ENCODE measurements around the gene NCOA6. TPM values are rescaled to one million over a fixed set of nuclear protein-coding genes. Genes with fewer than 3 reads are reported as not detected.

NCOA6 gene
- total and polyA plus RNA-seq, 7 experiments from 2014 or later, result 4.6 to 31.9 (median 26.5) TPM

- H3K36me3 ChIP-seq (ENCODE audit: control insufficient read depth in 2 of 3, insufficient read depth in 3 of 3, low read length in 3 of 3), result peaks cover 0 to 16% (median 0%) of the 10 kb centered on the region in 3 experiments
- ChIA-PET CTCF (interaction anchor here (1.0 kb wide), 1 partner anchor 398 kb away, joined by 4 read pairs; no protein-coding TSS in a partner anchor), POLR2A (interaction anchor here (0.6 to 1.2 kb wide), 2 partner anchors 34 to 1698 kb away, joined by 3 to 5 read pairs; partner anchors contain the start of gene PIGU)
- H3K4me3 ChIP-seq (ENCODE audit: low read length), result no peak overlapping the region
- H3K27ac Mint-ChIP-seq, result peak overlapping the region in 5 of 9 donors; percentile 25 to 96 (median 77)
- H3K4me3 Mint-ChIP-seq, result peak overlapping the region; percentile 14 to 95 (median 88)
- peaks cover 0 to 9% (median 0%) of the 10 kb centered on the region in 5 donors for H3K27me3 Mint-ChIP-seq
- peaks cover 0 to 4% of the 10 kb centered on the region in 2 donors for H3K4me1 ChIP-seq (ENCODE audit: control insufficient read depth in 2 of 2, insufficient read depth in 2 of 2, low read length in 2 of 2)
- ATAC-seq, result no peak
- H3K36me3 Mint-ChIP-seq, result peaks cover 0 to 8% (median 3%) of the 10 kb centered on the region in 5 donors
- no peak for DNase-seq
- peaks cover 11 to 31% (median 13%) of the 10 kb centered on the region in 7 donors for H3K4me1 Mint-ChIP-seq
- intact Hi-C loops (cut with micrococcal nuclease), result loop anchor here in 1 of 2 donors (5.0 kb wide), 1 partner anchor 566 kb away; the partner anchor contains the start of gene MMP24OS
- H3K9me3 Mint-ChIP-seq, result peaks cover 0 to 4% (median 0%) of the 10 kb centered on the region in 11 donors
- no peaks in the 10 kb centered on the region for H3K27me3 ChIP-seq (ENCODE audit: control insufficient read depth in 2 of 2, insufficient read depth in 2 of 2, low read length in 2 of 2)
- no peaks in the 10 kb centered on the region for H3K9me3 ChIP-seq (ENCODE audit: control insufficient read depth in 2 of 3, low read length in 3 of 3)
- no peak overlapping the region for H3K27ac ChIP-seq (ENCODE audit: low read depth, low read length)
These were observed 114.4 kb downstream of the NCOA6 start for GRCh38 chr20:34710861-34711574.

GRCh38 chr20:34710568-34710839 is 114.9 kb downstream of the NCOA6 start:
- Mint-ChIP-seq H3K9me3 (peaks cover 0 to 4% (median 0%) of the 10 kb centered on the region in 11 donors), H3K27me3 (peaks cover 0 to 9% (median 0%) of the 10 kb centered on the region in 5 donors), H3K4me1 (peaks cover 11 to 33% (median 13%) of the 10 kb centered on the region in 7 donors), H3K27ac (peak overlapping the region in 8 of 9 donors; percentile 16 to 96 (median 68)), H3K4me3 (peak overlapping the region; percentile 80 to 95 (median 88)), H3K36me3 (peaks cover 0 to 8% (median 3%) of the 10 kb centered on the region in 5 donors)
- Histone ChIP-seq H3K36me3 (ENCODE audit: control insufficient read depth in 2 of 3, insufficient read depth in 3 of 3, low read length in 3 of 3) (peaks cover 0 to 12% (median 0%) of the 10 kb centered on the region in 3 experiments), H3K9me3 (ENCODE audit: control insufficient read depth in 2 of 3, low read length in 3 of 3) (no peaks in the 10 kb centered on the region), H3K4me3 (ENCODE audit: low read length) (no peak overlapping the region), H3K4me1 (ENCODE audit: control insufficient read depth in 2 of 2, insufficient read depth in 2 of 2, low read length in 2 of 2) (peaks cover 0 to 4% of the 10 kb centered on the region in 2 donors), H3K27ac (ENCODE audit: low read depth, low read length) (no peak overlapping the region), H3K27me3 (ENCODE audit: control insufficient read depth in 2 of 2, insufficient read depth in 2 of 2, low read length in 2 of 2) (no peaks in the 10 kb centered on the region)
- DNase-seq (no peak), ATAC-seq (no peak)
- ChIA-PET POLR2A (interaction anchor here (0.6 to 1.2 kb wide), 2 partner anchors 34 to 1699 kb away, joined by 3 to 5 read pairs; partner anchors contain the start of gene PIGU), CTCF (interaction anchor here (1.0 kb wide), 1 partner anchor 398 kb away, joined by 4 read pairs; no protein-coding TSS in a partner anchor)
- intact Hi-C loops (cut with micrococcal nuclease), result loop anchor here in 1 of 2 donors (5.0 kb wide), 1 partner anchor 567 kb away; the partner anchor contains the start of gene MMP24OS

- Histone ChIP-seq H3K36me3 (ENCODE audit: control insufficient read depth in 2 of 3, insufficient read depth in 3 of 3, low read length in 3 of 3) (peaks cover 0 to 8% (median 0%) of the 10 kb centered on the region in 3 experiments), H3K27ac (ENCODE audit: low read depth, low read length) (peak overlapping the region; percentile 87), H3K9me3 (ENCODE audit: control insufficient read depth in 2 of 3, low read length in 3 of 3) (no peaks in the 10 kb centered on the region), H3K4me3 (ENCODE audit: low read length) (peak overlapping the region; percentile 75), H3K27me3 (ENCODE audit: control insufficient read depth in 2 of 2, insufficient read depth in 2 of 2, low read length in 2 of 2) (no peaks in the 10 kb centered on the region), H3K4me1 (ENCODE audit: control insufficient read depth in 2 of 2, insufficient read depth in 2 of 2, low read length in 2 of 2) (peaks cover 3 to 7% of the 10 kb centered on the region in 2 donors)
- Mint-ChIP-seq H3K4me1 (peaks cover 11 to 38% (median 16%) of the 10 kb centered on the region in 7 donors), H3K4me3 (peak overlapping the region; percentile 80 to 95 (median 89)), H3K27me3 (peaks cover 0 to 9% (median 0%) of the 10 kb centered on the region in 5 donors), H3K36me3 (peaks cover 0 to 4% (median 2%) of the 10 kb centered on the region in 5 donors), H3K9me3 (peaks cover 0 to 4% (median 0%) of the 10 kb centered on the region in 11 donors), H3K27ac (peak overlapping the region; percentile 16 to 96 (median 87))
- DNase-seq (peak in 1 of 9 donors; percentile 65), ATAC-seq (peak; percentile 58)
- intact Hi-C loops (cut with micrococcal nuclease), result loop anchor here (1.0 to 10.0 kb wide), 12 partner anchors 33 to 715 kb away; partner anchors contain the start of genes MAP1LC3A (in 2 of the 2), NCOA6 (in 2 of the 2), PIGU (in 2 of the 2) and AHCY (in 1 of the 2)
- POLR2A ChIA-PET, result interaction anchor here (1.0 to 1.2 kb wide), 2 partner anchors 33 to 146 kb away, joined by 3 read pairs; partner anchors contain the start of gene PIGU
- CTCF ChIA-PET, result interaction anchor here (0.8 to 1.7 kb wide), 3 partner anchors 120 to 397 kb away, joined by 3 to 4 read pairs (median 3); partner anchors contain the start of gene DYNLRB1
These were observed 115.5 kb downstream of the NCOA6 start for GRCh38 chr20:34709831-34710567.

- POLR2A ChIA-PET, result interaction anchor here (0.6 to 1.8 kb wide), 4 partner anchors 32 to 538 kb away, joined by 3 to 12 read pairs (median 4); partner anchors contain the start of gene PIGU
These were observed 116.2 kb downstream of the NCOA6 start for GRCh38 chr20:34709044-34709830.

GRCh38 chr20:34708621-34709043 is 116.8 kb downstream of the NCOA6 start:
- intact Hi-C loops (cut with micrococcal nuclease), result loop anchor here (1.0 to 10.0 kb wide), 12 partner anchors 31 to 714 kb away; partner anchors contain the start of genes MAP1LC3A (in 2 of the 2), NCOA6 (in 2 of the 2), PIGU (in 2 of the 2) and AHCY (in 1 of the 2)
- peaks cover 0 to 6% (median 0%) of the 10 kb centered on the region in 11 donors for H3K9me3 Mint-ChIP-seq
- peak overlapping the region; percentile 59 to 95 (median 88) for H3K4me3 Mint-ChIP-seq
- CTCF ChIA-PET, result interaction anchor here (0.6 to 3.5 kb wide), 7 partner anchors 31 to 396 kb away, joined by 3 to 32 read pairs (median 6); partner anchors contain the start of genes DYNLRB1 and PIGU
- H3K27me3 Mint-ChIP-seq, result peaks cover 0 to 11% (median 0%) of the 10 kb centered on the region in 5 donors
- H3K9me3 ChIP-seq (ENCODE audit: control insufficient read depth in 2 of 3, low read length in 3 of 3), result no peaks in the 10 kb centered on the region
- peaks cover 6 to 11% of the 10 kb centered on the region in 2 donors for H3K4me1 ChIP-seq (ENCODE audit: control insufficient read depth in 2 of 2, insufficient read depth in 2 of 2, low read length in 2 of 2)
- H3K27ac Mint-ChIP-seq, result peak overlapping the region; percentile 48 to 96 (median 81)
- peaks cover 0 to 3% (median 0%) of the 10 kb centered on the region in 3 experiments for H3K36me3 ChIP-seq (ENCODE audit: control insufficient read depth in 2 of 3, insufficient read depth in 3 of 3, low read length in 3 of 3)
- peaks cover 13 to 44% (median 23%) of the 10 kb centered on the region in 7 donors for H3K4me1 Mint-ChIP-seq
- H3K27me3 ChIP-seq (ENCODE audit: control insufficient read depth in 2 of 2, insufficient read depth in 2 of 2, low read length in 2 of 2), result no peaks in the 10 kb centered on the region
- DNase-seq, result peak in 8 of 9 donors; percentile 40 to 64 (median 58)
- POLR2A ChIA-PET, result interaction anchor here (0.6 to 1.8 kb wide), 4 partner anchors 31 to 538 kb away, joined by 3 to 12 read pairs (median 4); partner anchors contain the start of gene PIGU
- H3K27ac ChIP-seq (ENCODE audit: low read depth, low read length), result peak overlapping the region; percentile 87
- peak overlapping the region; percentile 75 for H3K4me3 ChIP-seq (ENCODE audit: low read length)
- no peak for ATAC-seq
- H3K36me3 Mint-ChIP-seq, result peaks cover 0 to 5% (median 0%) of the 10 kb centered on the region in 5 donors

More at GRCh38 chr20:34709044-34709830, 116.2 kb downstream of the NCOA6 start:
- peaks cover 6 to 11% of the 10 kb centered on the region in 2 donors for H3K4me1 ChIP-seq (ENCODE audit: control insufficient read depth in 2 of 2, insufficient read depth in 2 of 2, low read length in 2 of 2)
- peaks cover 0 to 4% (median 0%) of the 10 kb centered on the region in 5 donors for H3K36me3 Mint-ChIP-seq
- H3K9me3 ChIP-seq (ENCODE audit: control insufficient read depth in 2 of 3, low read length in 3 of 3), result no peaks in the 10 kb centered on the region
- H3K27me3 ChIP-seq (ENCODE audit: control insufficient read depth in 2 of 2, insufficient read depth in 2 of 2, low read length in 2 of 2), result no peaks in the 10 kb centered on the region
- H3K4me3 Mint-ChIP-seq, result peak overlapping the region; percentile 80 to 95 (median 88)
- CTCF ChIA-PET, result interaction anchor here (0.6 to 2.1 kb wide), 4 partner anchors 61 to 280 kb away, joined by 3 to 8 read pairs (median 4); partner anchors contain the start of gene DYNLRB1
- peaks cover 0 to 9% (median 0%) of the 10 kb centered on the region in 5 donors for H3K27me3 Mint-ChIP-seq
- peak overlapping the region; percentile 87 for H3K27ac ChIP-seq (ENCODE audit: low read depth, low read length)
- peaks cover 0 to 4% (median 0%) of the 10 kb centered on the region in 11 donors for H3K9me3 Mint-ChIP-seq
- peaks cover 0 to 5% (median 0%) of the 10 kb centered on the region in 3 experiments for H3K36me3 ChIP-seq (ENCODE audit: control insufficient read depth in 2 of 3, insufficient read depth in 3 of 3, low read length in 3 of 3)
- intact Hi-C loops (cut with micrococcal nuclease), result loop anchor here (1.0 to 10.0 kb wide), 11 partner anchors 32 to 714 kb away; partner anchors contain the start of genes MAP1LC3A (in 2 of the 2), NCOA6 (in 2 of the 2), PIGU (in 2 of the 2) and AHCY (in 1 of the 2)
- DNase-seq (peak; percentile 68 to 86 (median 79)), ATAC-seq (peak; percentile 70)
- H3K4me1 Mint-ChIP-seq, result peaks cover 11 to 42% (median 21%) of the 10 kb centered on the region in 7 donors
- peak overlapping the region; percentile 8 to 96 (median 86) for H3K27ac Mint-ChIP-seq
- peak overlapping the region; percentile 75 for H3K4me3 ChIP-seq (ENCODE audit: low read length)

Data from naive thymus-derived CD4-positive, alpha-beta T cell (primary cell).